Measurements from ENCODE around the gene DNAL4. TPM values are rescaled to one million over a fixed set of nuclear protein-coding genes. Genes with fewer than 3 reads are reported as not detected.

DNAL4 gene
- total RNA-seq = 15.2 and 17.9 TPM in 2 replicates

GRCh38 chr22:38793721-38794466 is at the start of gene DNAL4:
Gene DNAL4, minus strand, starts transcription at chr22:38794143. Its CDS starts 11,412 bp downstream, at chr22:38782731.
- peak; percentile 93 for DNase-seq (ENCODE audit: low read depth, low spot score)

DNA sequence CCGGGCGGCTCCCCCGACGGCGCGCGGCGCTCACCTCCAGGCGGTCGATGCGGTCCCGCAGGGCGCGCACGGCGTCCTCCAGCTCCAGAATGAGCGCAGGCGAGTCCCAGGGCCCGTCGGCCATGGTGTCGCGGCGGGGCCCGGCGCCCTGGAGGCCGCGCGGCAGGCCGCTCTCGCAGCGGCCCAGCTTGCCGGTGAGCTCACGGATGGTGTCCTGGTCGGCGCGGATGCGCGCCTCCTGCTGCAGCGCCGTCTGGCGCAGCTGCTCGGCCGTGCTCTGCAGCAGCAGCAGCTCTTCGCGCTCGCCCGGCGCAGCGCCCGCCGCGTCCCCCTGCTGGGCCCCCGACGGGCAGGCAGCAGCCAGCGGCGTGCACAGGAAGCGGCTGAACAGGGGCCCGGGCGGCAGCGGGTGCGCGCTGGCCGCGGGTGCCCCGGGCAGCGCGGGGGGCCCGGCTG is 49.3 kb upstream of the DNAL4 start:
- no peak for DNase-seq (ENCODE audit: low read depth, low spot score)

GRCh38 chr22:38842512-38843200 is 48.7 kb upstream of the DNAL4 start:
- no peak for DNase-seq (ENCODE audit: low read depth, low spot score)

DNA sequence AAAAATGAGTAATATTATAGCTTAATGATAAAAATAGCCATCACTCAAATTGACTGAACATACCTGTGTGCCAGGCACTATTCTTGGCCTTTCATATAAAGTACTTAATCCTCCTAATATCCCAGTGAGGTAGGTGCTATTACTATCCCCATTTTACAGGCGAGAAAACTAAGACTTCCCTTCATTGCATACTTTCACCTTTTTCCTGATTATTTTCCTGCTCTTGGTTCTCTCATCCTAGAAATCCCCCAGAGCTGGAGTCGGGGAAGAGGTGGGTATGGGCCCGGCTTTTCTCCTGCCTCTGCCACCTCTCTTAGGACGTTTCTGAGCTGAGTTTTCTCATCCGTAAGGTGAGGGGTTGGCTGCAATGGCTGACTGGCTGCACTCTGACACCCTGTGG is 47.7 kb upstream of the DNAL4 start:
- DNase-seq (ENCODE audit: low read depth, low spot score) = no peak

DNA sequence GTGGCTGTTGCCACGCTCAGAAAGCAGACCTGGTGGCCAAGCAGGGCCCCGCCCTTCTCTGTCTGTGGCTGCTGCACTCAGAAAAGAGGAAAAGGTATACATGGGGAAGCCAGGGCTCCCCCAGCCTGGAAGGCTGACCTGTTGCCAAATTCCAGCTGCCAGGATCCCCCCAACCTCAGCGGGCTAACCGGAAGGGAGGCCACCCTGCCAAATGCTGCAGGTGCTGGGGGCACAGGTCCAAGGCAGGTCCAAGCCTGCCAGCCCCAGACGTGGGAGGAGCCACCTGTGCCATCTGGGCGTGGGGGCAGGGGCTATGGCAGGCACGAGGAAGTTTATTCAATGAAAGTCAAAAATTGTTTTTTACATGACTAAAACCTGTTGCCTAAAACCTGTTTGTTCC is 47.3 kb upstream of the DNAL4 start:
- DNase-seq (ENCODE audit: low read depth, low spot score) = no peak

GRCh38 chr22:38840129-38840528 is 46.2 kb upstream of the DNAL4 start:
- no peak for DNase-seq (ENCODE audit: low read depth, low spot score)

DNA sequence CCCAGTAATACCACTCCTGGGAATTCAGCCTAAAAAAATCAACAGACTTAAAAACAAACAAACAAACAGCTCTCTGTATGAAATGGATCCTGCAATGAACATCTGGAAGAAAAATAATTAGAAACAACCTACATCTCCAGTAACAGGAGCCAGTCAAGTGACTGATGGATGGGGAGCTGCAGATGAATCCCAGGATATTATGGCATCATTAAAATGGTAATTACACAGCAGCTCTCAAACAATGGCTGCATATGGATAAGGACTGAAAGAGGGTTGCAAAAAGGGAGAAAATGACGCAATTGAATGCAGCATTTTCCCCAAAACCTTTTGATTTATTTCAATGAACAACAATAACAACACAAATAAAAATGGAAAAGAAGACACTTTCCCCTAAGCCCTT is 45.7 kb upstream of the DNAL4 start:
- DNase-seq (ENCODE audit: low read depth, low spot score) = no peak

DNA sequence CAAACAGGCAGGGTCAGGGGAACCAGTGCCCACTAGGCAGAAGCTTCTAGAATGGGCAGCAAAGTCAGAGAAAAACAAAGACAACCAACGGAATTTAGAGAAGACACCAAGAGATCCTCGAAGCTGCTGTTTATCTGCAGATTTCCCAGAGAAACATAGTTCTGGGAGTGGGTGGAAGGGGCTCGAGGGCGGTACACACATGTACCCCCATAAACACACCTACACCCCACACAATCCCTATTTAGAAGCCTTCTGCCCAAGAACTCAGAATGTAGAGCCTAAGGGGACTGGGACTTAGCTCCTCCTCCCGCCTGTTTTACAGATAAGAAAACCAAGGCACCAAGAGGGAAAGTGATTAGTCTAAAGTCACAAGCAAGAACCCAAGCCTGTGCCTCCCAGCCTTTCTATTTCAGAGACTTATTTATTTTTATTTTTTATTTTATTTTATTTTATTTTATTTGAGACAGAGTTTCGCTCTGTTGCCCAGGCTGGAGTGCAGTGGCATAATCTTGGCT is 43.5 kb upstream of the DNAL4 start:
- DNase-seq (ENCODE audit: low read depth, low spot score) = no peak

GRCh38 chr22:38835888-38836301 is 42.0 kb upstream of the DNAL4 start:
- no peak for DNase-seq (ENCODE audit: low read depth, low spot score)

GRCh38 chr22:38834991-38835390 is 41.0 kb upstream of the DNAL4 start:
- no peak for DNase-seq (ENCODE audit: low read depth, low spot score)

GRCh38 chr22:38834215-38834953 is 40.4 kb upstream of the DNAL4 start:
- no peak for DNase-seq (ENCODE audit: low read depth, low spot score)

- no peak for DNase-seq (ENCODE audit: low read depth, low spot score)
Measured at GRCh38 chr22:38833061-38833460, 39.1 kb upstream of the DNAL4 start.

GRCh38 chr22:38832005-38832978 is 38.3 kb upstream of the DNAL4 start:
- no peak for DNase-seq (ENCODE audit: low read depth, low spot score)

GRCh38 chr22:38831166-38831945 is 37.4 kb upstream of the DNAL4 start:
- DNase-seq (ENCODE audit: low read depth, low spot score) = no peak

GRCh38 chr22:38830845-38831108 is 36.8 kb upstream of the DNAL4 start:
- DNase-seq (ENCODE audit: low read depth, low spot score) = no peak

- DNase-seq (ENCODE audit: low read depth, low spot score) = no peak
Measured at GRCh38 chr22:38830026-38830844, 36.3 kb upstream of the DNAL4 start.

DNA sequence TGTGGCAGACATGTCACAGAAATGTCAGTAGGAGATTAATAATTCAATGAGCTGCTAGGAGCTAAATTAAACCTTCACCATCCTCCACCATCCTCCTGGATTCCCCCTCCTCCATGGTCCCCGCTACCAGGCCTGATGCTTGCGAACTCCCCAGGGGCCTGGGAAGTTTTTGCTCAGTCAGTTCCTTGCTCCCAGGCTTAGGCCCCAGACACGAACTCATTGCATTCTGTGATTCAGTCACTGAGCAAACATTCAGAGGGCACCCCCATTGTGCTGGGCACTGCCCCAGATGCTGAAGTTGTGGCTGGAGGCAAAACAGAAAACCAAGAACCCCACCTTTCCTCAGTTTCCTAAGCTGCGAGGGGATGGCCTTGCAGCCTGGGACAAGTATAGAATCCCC is 35.5 kb upstream of the DNAL4 start:
- no peak for DNase-seq (ENCODE audit: low read depth, low spot score)

GRCh38 chr22:38828616-38829205 is 34.8 kb upstream of the DNAL4 start:
- DNase-seq (ENCODE audit: low read depth, low spot score) = no peak

GRCh38 chr22:38828191-38828590 is 34.2 kb upstream of the DNAL4 start:
- no peak for DNase-seq (ENCODE audit: low read depth, low spot score)
